Calu3 (cell line): ENCODE measurements around the gene TF. TPM values are rescaled to one million over a fixed set of nuclear protein-coding genes. Genes with fewer than 3 reads are reported as not detected.

Experiments
- BruUV-seq: library from RNA; stranded (reverse); fragments of 400-500 nt; replicated peaks from 2 replicates; lab custom pipeline; 2021; lab: Mats Ljungman, UMichigan
- CTCF ChIA-PET: fragments of 300-600 bp; sonication (Branson Sonifier 250); formaldehyde crosslinking; loops from one replicate; lab custom pipeline; 2022; ENCODE audit warnings: antibody characterized with exemption; lab: Charles Lee
- DNase-seq: peaks from one replicate; pipeline ENCODE4 v3.0.0; 2022
- H3K27ac Mint-ChIP-seq: one replicate; pipeline ENCODE4 v1.8.0; 2022; ENCODE audit warnings: mixed read lengths; ENCODE audit not compliant: unreplicated experiment
- H3K27me3 Mint-ChIP-seq: one replicate; pipeline ENCODE4 v1.8.0; 2022; ENCODE audit warnings: mixed read lengths; ENCODE audit not compliant: unreplicated experiment
- H3K36me3 Mint-ChIP-seq: one replicate; pipeline ENCODE4 v1.8.0; 2022; ENCODE audit warnings: mild to moderate bottlenecking, moderate library complexity, mixed read lengths; ENCODE audit not compliant: insufficient read depth, unreplicated experiment
- H3K4me1 Mint-ChIP-seq: one replicate; pipeline ENCODE4 v1.8.0; 2022; ENCODE audit warnings: mild to moderate bottlenecking, low read depth, mixed read lengths; ENCODE audit not compliant: unreplicated experiment
- H3K4me3 Mint-ChIP-seq: one replicate; pipeline ENCODE4 v1.8.0; 2022; ENCODE audit warnings: mild to moderate bottlenecking, low read depth, moderate library complexity, mixed read lengths; ENCODE audit not compliant: unreplicated experiment
- H3K9me3 Mint-ChIP-seq: one replicate; pipeline ENCODE4 v1.8.0; 2022; ENCODE audit warnings: low read depth, mixed read lengths; ENCODE audit not compliant: unreplicated experiment
- CTCF ChIP-seq: fragments of 200-600 bp; IDR thresholded peaks from one replicate; pipeline ENCODE4 v1.8.0; 2022; ENCODE audit warnings: antibody characterized with exemption; ENCODE audit not compliant: unreplicated experiment
- intact Hi-C: fragments of 100-400 bp; cut with micrococcal nuclease; formaldehyde crosslinking; loops from one replicate; pipeline ENCODE4 v1.10.0; 2022; ENCODE audit not compliant: unreplicated experiment
- total RNA-seq: library from RNA; stranded (reverse); gene quantifications from 2 replicates; pipeline ENCODE4 v1.2.3, GENCODE V29; 2022

TF gene
- total RNA-seq, 1 experiment from 2014 or later: 1.1 TPM

- H3K27me3 Mint-ChIP-seq: peaks cover 21% of the 10 kb centered on the region
- no peak for TF ChIP-seq CTCF
- no peaks in the 10 kb centered on the region for H3K36me3 Mint-ChIP-seq
- H3K27ac Mint-ChIP-seq: no peak overlapping the region
- H3K4me1 Mint-ChIP-seq: no peaks in the 10 kb centered on the region
- intact Hi-C loops: no loop called here
- BruUV-seq: no TSS peak
- no peaks in the 10 kb centered on the region for H3K9me3 Mint-ChIP-seq
- DNase-seq: no peak
- no peak overlapping the region for H3K4me3 Mint-ChIP-seq
- CTCF ChIA-PET: interaction anchor here (0.5 to 0.7 kb wide), 2 partner anchors 9 to 28 kb away, joined by 4 to 5 read pairs; no protein-coding TSS in a partner anchor
Observed at GRCh38 chr3:133828576-133829309, 82.5 kb downstream of the TF start.

- H3K4me1 Mint-ChIP-seq: no peaks in the 10 kb centered on the region
- H3K4me3 Mint-ChIP-seq: no peak overlapping the region
- CTCF ChIA-PET: no interaction called here
- BruUV-seq: no TSS peak
- no peaks in the 10 kb centered on the region for H3K9me3 Mint-ChIP-seq
- TF ChIP-seq CTCF: no peak
- no peak overlapping the region for H3K27ac Mint-ChIP-seq
- DNase-seq: no peak
- peaks cover 21% of the 10 kb centered on the region for H3K27me3 Mint-ChIP-seq
- intact Hi-C loops: no loop called here
- H3K36me3 Mint-ChIP-seq: no peaks in the 10 kb centered on the region
Observed at GRCh38 chr3:133829310-133829707, 83.1 kb downstream of the TF start.

GRCh38 chr3:133830071-133830470, 83.9 kb downstream of the TF start:
- no peak for TF ChIP-seq CTCF
- no peak for DNase-seq
- Mint-ChIP-seq H3K36me3 (no peaks in the 10 kb centered on the region), H3K4me1 (no peaks in the 10 kb centered on the region), H3K27ac (no peak overlapping the region), H3K27me3 (peaks cover 21% of the 10 kb centered on the region), H3K4me3 (no peak overlapping the region), H3K9me3 (no peaks in the 10 kb centered on the region)
- intact Hi-C loops: no loop called here
- no TSS peak for BruUV-seq
- CTCF ChIA-PET: no interaction called here

GRCh38 chr3:133831966-133832801, 86.0 kb downstream of the TF start:
- peaks cover 28% of the 10 kb centered on the region for H3K27me3 Mint-ChIP-seq
- H3K27ac Mint-ChIP-seq: no peak overlapping the region
- CTCF ChIA-PET: interaction anchor here (0.5 to 0.7 kb wide), 2 partner anchors 18 to 254 kb away, joined by 3 read pairs; no protein-coding TSS in a partner anchor
- no peaks in the 10 kb centered on the region for H3K4me1 Mint-ChIP-seq
- H3K4me3 Mint-ChIP-seq: no peak overlapping the region
- peak; percentile 37 for DNase-seq
- no TSS peak for BruUV-seq
- peak; percentile 53 for TF ChIP-seq CTCF
- no peaks in the 10 kb centered on the region for H3K9me3 Mint-ChIP-seq
- intact Hi-C loops: no loop called here
- H3K36me3 Mint-ChIP-seq: no peaks in the 10 kb centered on the region
